T-helper 2 cell treated with Interferon-gamma antibody and Interleukin-4, amounts not matched to agents 5 μg/mL and 100 μg/mL, for 36 hours (primary cell): ENCODE data around the gene COL4A2.

Experiments used
- DNase-seq: peaks from one replicate; pipeline ENCODE4 v3.0.0; 2021; ENCODE audit warnings: low spot score
- H3K27ac Mint-ChIP-seq: one replicate; pipeline ENCODE4 v1.8.0; 2021; ENCODE audit warnings: mild to moderate bottlenecking, mixed read lengths
- H3K27me3 Mint-ChIP-seq: one replicate; pipeline ENCODE4 v1.8.0; 2021; ENCODE audit warnings: low read depth, mixed read lengths
- H3K36me3 Mint-ChIP-seq: one replicate; pipeline ENCODE4 v1.8.0; 2021; ENCODE audit warnings: low read depth, mixed read lengths
- H3K4me1 Mint-ChIP-seq: one replicate; pipeline ENCODE4 v1.8.0; 2021; ENCODE audit warnings: low read depth, mixed read lengths
- H3K4me3 Mint-ChIP-seq: one replicate; pipeline ENCODE4 v1.8.0; 2022; ENCODE audit warnings: mild to moderate bottlenecking, moderate library complexity, mixed read lengths
- H3K9me3 Mint-ChIP-seq: one replicate; pipeline ENCODE4 v1.8.0; 2021; ENCODE audit warnings: mixed read lengths

The COL4A2 gene

GRCh38 chr13:110278859-110279258, 28.2 kb upstream of the COL4A2 start:
- Mint-ChIP-seq H3K27me3 (peaks cover 10% of the 10 kb centered on the region), H3K27ac (no peak overlapping the region), H3K36me3 (no peaks in the 10 kb centered on the region), H3K9me3 (no peaks in the 10 kb centered on the region), H3K4me1 (no peaks in the 10 kb centered on the region), H3K4me3 (no peak overlapping the region)
- DNase-seq = no peak

GRCh38 chr13:110279684-110280083, 27.4 kb upstream of the COL4A2 start:
- H3K27me3 Mint-ChIP-seq = peaks cover 10% of the 10 kb centered on the region
- no peak overlapping the region for H3K4me3 Mint-ChIP-seq
- DNase-seq = no peak
- H3K4me1 Mint-ChIP-seq = no peaks in the 10 kb centered on the region
- no peaks in the 10 kb centered on the region for H3K9me3 Mint-ChIP-seq
- H3K27ac Mint-ChIP-seq = no peak overlapping the region
- no peaks in the 10 kb centered on the region for H3K36me3 Mint-ChIP-seq

- peaks cover 7% of the 10 kb centered on the region for H3K27me3 Mint-ChIP-seq
These were observed 26.8 kb upstream of the COL4A2 start for GRCh38 chr13:110280231-110280813.

GRCh38 chr13:110280985-110281688, 25.9 kb upstream of the COL4A2 start:
- Mint-ChIP-seq H3K9me3 (no peaks in the 10 kb centered on the region), H3K4me3 (no peak overlapping the region), H3K27ac (no peak overlapping the region), H3K4me1 (no peaks in the 10 kb centered on the region), H3K27me3 (peaks cover 7% of the 10 kb centered on the region), H3K36me3 (no peaks in the 10 kb centered on the region)
- no peak for DNase-seq

More at GRCh38 chr13:110280231-110280813, 26.8 kb upstream of the COL4A2 start:
- H3K36me3 Mint-ChIP-seq = no peaks in the 10 kb centered on the region
- no peak overlapping the region for H3K27ac Mint-ChIP-seq
- DNase-seq = no peak
- no peak overlapping the region for H3K4me3 Mint-ChIP-seq
- H3K4me1 Mint-ChIP-seq = no peaks in the 10 kb centered on the region
- no peaks in the 10 kb centered on the region for H3K9me3 Mint-ChIP-seq

GRCh38 chr13:110281736-110282135, 25.3 kb upstream of the COL4A2 start:
- Mint-ChIP-seq H3K9me3 (no peaks in the 10 kb centered on the region), H3K4me1 (no peaks in the 10 kb centered on the region), H3K36me3 (no peaks in the 10 kb centered on the region), H3K27ac (no peak overlapping the region), H3K4me3 (no peak overlapping the region), H3K27me3 (peaks cover 7% of the 10 kb centered on the region)
- DNase-seq = no peak

- Mint-ChIP-seq H3K4me1 (no peaks in the 10 kb centered on the region), H3K9me3 (no peaks in the 10 kb centered on the region), H3K27ac (no peak overlapping the region), H3K4me3 (no peak overlapping the region), H3K27me3 (peaks cover 7% of the 10 kb centered on the region), H3K36me3 (no peaks in the 10 kb centered on the region)
- DNase-seq = no peak
These were observed 24.7 kb upstream of the COL4A2 start for GRCh38 chr13:110282316-110282841.

GRCh38 chr13:110283736-110284517, 23.2 kb upstream of the COL4A2 start:
- H3K36me3 Mint-ChIP-seq = no peaks in the 10 kb centered on the region
- no peak overlapping the region for H3K27ac Mint-ChIP-seq
- no peaks in the 10 kb centered on the region for H3K9me3 Mint-ChIP-seq
- DNase-seq = no peak
- no peak overlapping the region for H3K4me3 Mint-ChIP-seq
- peaks cover 4% of the 10 kb centered on the region for H3K27me3 Mint-ChIP-seq
- no peaks in the 10 kb centered on the region for H3K4me1 Mint-ChIP-seq

GRCh38 chr13:110284779-110285484, 22.2 kb upstream of the COL4A2 start:
- no peaks in the 10 kb centered on the region for H3K9me3 Mint-ChIP-seq
- no peak for DNase-seq
- H3K4me3 Mint-ChIP-seq = no peak overlapping the region
- no peaks in the 10 kb centered on the region for H3K36me3 Mint-ChIP-seq
- no peak overlapping the region for H3K27ac Mint-ChIP-seq
- H3K27me3 Mint-ChIP-seq = peaks cover 3% of the 10 kb centered on the region
- H3K4me1 Mint-ChIP-seq = no peaks in the 10 kb centered on the region

GRCh38 chr13:110285991-110286832, 20.9 kb upstream of the COL4A2 start:
- H3K9me3 Mint-ChIP-seq = no peaks in the 10 kb centered on the region
- H3K4me1 Mint-ChIP-seq = no peaks in the 10 kb centered on the region
- H3K27ac Mint-ChIP-seq = no peak overlapping the region
- H3K4me3 Mint-ChIP-seq = no peak overlapping the region
- no peak for DNase-seq
- H3K36me3 Mint-ChIP-seq = no peaks in the 10 kb centered on the region
- H3K27me3 Mint-ChIP-seq = peaks cover 2% of the 10 kb centered on the region

GRCh38 chr13:110286833-110287819, 20.0 kb upstream of the COL4A2 start:
- no peaks in the 10 kb centered on the region for H3K36me3 Mint-ChIP-seq
- no peak overlapping the region for H3K4me3 Mint-ChIP-seq
- no peaks in the 10 kb centered on the region for H3K9me3 Mint-ChIP-seq
- DNase-seq = no peak
- H3K27me3 Mint-ChIP-seq = peaks cover 2% of the 10 kb centered on the region
- no peak overlapping the region for H3K27ac Mint-ChIP-seq
- H3K4me1 Mint-ChIP-seq = no peaks in the 10 kb centered on the region

GRCh38 chr13:110289174-110289573, 17.9 kb upstream of the COL4A2 start:
- H3K4me1 Mint-ChIP-seq = no peaks in the 10 kb centered on the region
- no peaks in the 10 kb centered on the region for H3K9me3 Mint-ChIP-seq
- H3K4me3 Mint-ChIP-seq = no peak overlapping the region
- DNase-seq = no peak
- no peaks in the 10 kb centered on the region for H3K36me3 Mint-ChIP-seq
- H3K27ac Mint-ChIP-seq = no peak overlapping the region
- H3K27me3 Mint-ChIP-seq = peaks cover 2% of the 10 kb centered on the region

GRCh38 chr13:110289661-110290060, 17.4 kb upstream of the COL4A2 start:
- no peaks in the 10 kb centered on the region for H3K36me3 Mint-ChIP-seq
- no peak for DNase-seq
- no peak overlapping the region for H3K4me3 Mint-ChIP-seq
- H3K9me3 Mint-ChIP-seq = no peaks in the 10 kb centered on the region
- no peaks in the 10 kb centered on the region for H3K4me1 Mint-ChIP-seq
- no peak overlapping the region for H3K27ac Mint-ChIP-seq
- H3K27me3 Mint-ChIP-seq = peaks cover 2% of the 10 kb centered on the region
